Mesendoderm (in vitro differentiated cells): Measurements from ENCODE around the gene SUZ12. TPM values are rescaled to one million over a fixed set of nuclear protein-coding genes. Genes with fewer than 3 reads are reported as not detected.
"Not testable (repeated sequence)": the region's sequence is repeated elsewhere in the genome, so short reads cannot be mapped to it uniquely, and the experiment has no call there.

Experiments
- DNase-seq: peaks from one replicate; pipeline ENCODE4 v3.0.0; 2013
- H2AK5ac ChIP-seq: 2 replicates; pipeline ENCODE4 v1.6.1; 2013; ENCODE audit warnings: low read length, inconsistent platforms
- H2BK120ac ChIP-seq: 2 replicates; pipeline ENCODE4 v1.6.1; 2013; ENCODE audit warnings: low read depth, mild to moderate bottlenecking, low read length, moderate library complexity, mixed read lengths
- H2BK15ac ChIP-seq: replicated peaks from 2 replicates; pipeline ENCODE4 v1.6.1; 2013; ENCODE audit warnings: low read depth, mild to moderate bottlenecking, moderate library complexity
- H2BK5ac ChIP-seq: 2 replicates; pipeline ENCODE4 v1.6.1; 2013; ENCODE audit warnings: low read length, inconsistent platforms
- H3K18ac ChIP-seq: 2 replicates; pipeline ENCODE4 v1.6.1; 2013; ENCODE audit warnings: mild to moderate bottlenecking, low read length, mixed read lengths
- H3K23ac ChIP-seq: one replicate; pipeline ENCODE4 v1.6.1; 2013; ENCODE audit warnings: low read length
- H3K27ac ChIP-seq: 2 replicates; pipeline ENCODE4 v1.5.1; 2013; ENCODE audit warnings: low read depth, mild to moderate bottlenecking, inconsistent platforms, low read length, moderate library complexity
- H3K27me3 ChIP-seq: 2 replicates; pipeline ENCODE4 v1.6.1; 2013; ENCODE audit warnings: low read length, control low read depth, mild to moderate bottlenecking, inconsistent platforms; ENCODE audit not compliant: insufficient read depth, poor library complexity
- H3K36me3 ChIP-seq: 2 replicates; pipeline ENCODE4 v1.6.1; 2013; ENCODE audit warnings: low read length, inconsistent platforms; ENCODE audit not compliant: control insufficient read depth, insufficient read depth
- H3K4ac ChIP-seq: one replicate; pipeline ENCODE4 v1.6.1; 2013; ENCODE audit warnings: low read depth, mild to moderate bottlenecking, low read length, moderate library complexity
- H3K4me1 ChIP-seq: 2 replicates; pipeline ENCODE4 v1.6.1; 2013; ENCODE audit warnings: low read depth, low read length, inconsistent platforms; ENCODE audit not compliant: control insufficient read depth
- H3K4me2 ChIP-seq: 2 replicates; pipeline ENCODE4 v1.6.1; 2013; ENCODE audit warnings: low read length
- H3K4me3 ChIP-seq: 2 replicates; pipeline ENCODE4 v1.5.1; 2013; ENCODE audit warnings: mild to moderate bottlenecking, low read length
- H3K56ac ChIP-seq: one replicate; pipeline ENCODE4 v1.6.1; 2013; ENCODE audit warnings: low read length
- H3K79me1 ChIP-seq: 2 replicates; pipeline ENCODE4 v1.6.1; 2013; ENCODE audit warnings: low read length, inconsistent platforms
- H3K79me2 ChIP-seq: 2 replicates; pipeline ENCODE4 v1.6.1; 2013; ENCODE audit warnings: mild to moderate bottlenecking, low read length; ENCODE audit not compliant: control insufficient read depth, insufficient read depth
- H3K9ac ChIP-seq: 2 replicates; pipeline ENCODE4 v1.6.1; 2013; ENCODE audit warnings: low read length, inconsistent platforms
- H4K5ac ChIP-seq: one replicate; pipeline ENCODE4 v1.6.1; 2013; ENCODE audit warnings: low read length
- H4K8ac ChIP-seq: one replicate; pipeline ENCODE4 v1.6.1; 2013; ENCODE audit warnings: low read depth, mild to moderate bottlenecking, control low read depth, low read length, moderate library complexity
- WGBS: extraction: QIAGEN DNeasy Blood & Tissue Kit; methylation state at CpG from one replicate; pipeline ENCODE4 v1.1.7; 2013; ENCODE audit warnings: low lambda C conversion rate, missing lambda C conversion rate; ENCODE audit not compliant: insufficient coverage; ENCODE audit errors: extremely low coverage; 5-methylcytosine and 5-hydroxymethylcytosine counted together
- small RNA-seq: library from polyadenylated mRNA; stranded (forward); fragments of <200 nt; extraction: miRNeasy Mini kit (QIAGEN cat#:217004); gene quantifications from one replicate; pipeline ENCODE3, GENCODE V24; 2013; ENCODE audit not compliant: insufficient read depth

Gene SUZ12

DNA sequence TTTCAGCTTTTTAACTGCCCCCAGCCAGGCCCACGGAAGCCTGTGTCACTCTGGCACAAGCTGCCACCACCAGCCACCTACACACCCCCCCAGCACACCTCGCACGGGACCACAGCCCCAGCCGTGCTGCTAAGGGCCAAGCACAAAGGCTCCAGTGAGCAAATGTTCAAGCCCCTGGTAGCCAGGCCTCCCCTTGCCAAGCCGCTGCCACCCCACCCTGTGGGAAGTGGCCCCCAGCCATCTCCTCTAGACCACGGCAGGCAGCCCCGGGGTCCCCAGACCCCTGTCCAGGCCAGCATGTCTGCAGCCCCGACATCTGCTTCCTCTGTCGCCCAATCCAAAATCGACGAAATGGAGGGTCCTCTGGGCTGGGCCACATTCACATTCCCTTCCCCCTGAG lies 105.5 kb downstream of the SUZ12 start:
- H3K4ac ChIP-seq, H3K23ac ChIP-seq, H2BK15ac ChIP-seq, H3K36me3 ChIP-seq, H3K79me2 ChIP-seq, H4K5ac ChIP-seq, H3K4me2 ChIP-seq, H3K9ac ChIP-seq, H3K79me1 ChIP-seq, H3K4me3 ChIP-seq, DNase-seq, H2BK5ac ChIP-seq, H3K27me3 ChIP-seq, H2BK120ac ChIP-seq, H3K56ac ChIP-seq, H3K4me1 ChIP-seq, H3K27ac ChIP-seq, H2AK5ac ChIP-seq, H4K8ac ChIP-seq, H3K18ac ChIP-seq: not testable (repeated sequence)
- WGBS = no CpG with 5 or more reads among the region's 11 CpGs

DNA sequence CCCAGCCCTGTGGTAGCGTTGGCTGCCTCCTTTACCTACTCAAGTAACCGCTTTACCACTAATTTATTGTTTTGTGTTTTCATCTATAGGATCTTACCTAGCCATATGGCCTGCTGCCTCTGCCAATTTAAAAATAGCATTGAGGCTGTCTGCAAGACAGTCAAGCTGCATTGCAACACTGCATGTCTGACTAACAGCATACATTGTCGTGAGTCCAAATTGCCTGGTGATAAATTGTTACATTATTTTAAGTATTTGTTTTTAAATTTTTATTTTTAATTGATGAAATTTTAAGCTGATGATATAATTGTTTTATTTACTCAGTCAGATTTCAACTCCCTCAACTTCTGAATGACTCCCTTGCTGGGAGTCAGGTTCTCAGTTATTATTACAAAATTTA lies 108.8 kb downstream of the SUZ12 start:
- H3K27ac ChIP-seq = not testable (repeated sequence)

GRCh38 chr17:32047663-32048062 lies 110.9 kb downstream of the SUZ12 start:
- DNase-seq, H3K27ac ChIP-seq, H3K4me3 ChIP-seq, H2BK120ac ChIP-seq, H2BK5ac ChIP-seq, H3K9ac ChIP-seq, H3K4me1 ChIP-seq, H3K4ac ChIP-seq, H2BK15ac ChIP-seq, H2AK5ac ChIP-seq, H4K5ac ChIP-seq, H3K36me3 ChIP-seq, H3K79me2 ChIP-seq, H3K56ac ChIP-seq, H3K4me2 ChIP-seq, H3K18ac ChIP-seq, H4K8ac ChIP-seq, H3K79me1 ChIP-seq, H3K27me3 ChIP-seq, H3K23ac ChIP-seq: not testable (repeated sequence)
- no CpG with 5 or more reads among the region's 6 CpGs for WGBS

More for the DNA sequence above, 108.8 kb downstream of the SUZ12 start:
- H2BK120ac ChIP-seq, H3K9ac ChIP-seq, H2AK5ac ChIP-seq, H2BK5ac ChIP-seq, H3K4me1 ChIP-seq, H3K23ac ChIP-seq, H3K18ac ChIP-seq, DNase-seq, H3K36me3 ChIP-seq, H3K79me1 ChIP-seq, H3K4me3 ChIP-seq, H3K4ac ChIP-seq, H4K5ac ChIP-seq, H4K8ac ChIP-seq, H3K27me3 ChIP-seq, H3K4me2 ChIP-seq, H3K79me2 ChIP-seq, H2BK15ac ChIP-seq, H3K56ac ChIP-seq: not testable (repeated sequence)
- no CpG with 5 or more reads among the region's 3 CpGs for WGBS

Small RNAs within 50 kb of the gene (small RNA-seq; reads per million reads assigned to genes)
- not detected for gene AC090616.4
- gene RNA5SP437 = not detected
